Activated CD4-positive, alpha-beta T cell treated with anti-CD3 and anti-CD28 coated beads, Interleukin-2, amount 50 U/mL, for 16 hours (primary cell): ENCODE results near the gene TSNAX.

Source experiments
- DNase-seq: peaks from one replicate; pipeline ENCODE4 v3.0.0-alpha.2; 2020

The TSNAX gene

DNA sequence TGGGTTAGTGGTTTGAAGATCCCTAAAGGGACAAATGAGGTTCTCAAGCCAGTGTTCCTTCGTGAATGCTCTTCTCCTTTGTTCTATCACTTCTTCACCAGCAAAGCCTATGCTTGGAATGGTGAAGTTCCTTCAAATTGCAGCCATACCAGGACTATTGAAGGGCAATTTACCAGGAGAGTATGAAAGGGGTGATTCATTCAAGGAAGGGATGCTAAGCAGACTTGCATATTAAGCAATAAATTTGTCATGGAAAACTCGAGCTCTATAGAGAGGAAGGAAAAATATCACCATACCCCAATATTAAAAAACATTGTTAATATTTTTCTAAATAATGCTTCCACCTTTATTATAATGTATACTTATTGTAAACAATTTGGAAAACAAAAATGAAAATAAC is 9.3 kb upstream of the TSNAX start:
- no peak for DNase-seq

DNA sequence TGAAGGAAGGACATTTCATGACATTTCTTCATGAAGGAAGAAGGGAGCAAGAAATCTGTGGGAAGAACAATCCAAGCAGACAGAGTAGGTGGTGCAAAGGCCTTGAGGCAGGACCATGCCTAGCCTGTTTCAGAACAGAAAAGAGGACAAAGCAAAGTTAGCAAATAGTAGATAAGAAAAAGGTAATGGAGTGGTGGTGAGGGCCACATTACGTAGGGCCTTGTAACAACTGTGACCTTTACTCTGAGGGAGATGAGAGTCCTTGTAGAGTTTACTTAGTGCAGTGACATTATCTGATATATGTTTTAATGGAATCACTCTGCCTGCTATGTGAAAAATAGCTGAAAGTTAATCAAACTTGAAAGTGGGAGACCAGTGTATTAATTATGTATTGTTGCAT is 6.4 kb upstream of the TSNAX start:
- no peak for DNase-seq

- DNase-seq, result no peak
Observed at GRCh38 chr1:231522931-231523642, 5.4 kb upstream of the TSNAX start.

DNA sequence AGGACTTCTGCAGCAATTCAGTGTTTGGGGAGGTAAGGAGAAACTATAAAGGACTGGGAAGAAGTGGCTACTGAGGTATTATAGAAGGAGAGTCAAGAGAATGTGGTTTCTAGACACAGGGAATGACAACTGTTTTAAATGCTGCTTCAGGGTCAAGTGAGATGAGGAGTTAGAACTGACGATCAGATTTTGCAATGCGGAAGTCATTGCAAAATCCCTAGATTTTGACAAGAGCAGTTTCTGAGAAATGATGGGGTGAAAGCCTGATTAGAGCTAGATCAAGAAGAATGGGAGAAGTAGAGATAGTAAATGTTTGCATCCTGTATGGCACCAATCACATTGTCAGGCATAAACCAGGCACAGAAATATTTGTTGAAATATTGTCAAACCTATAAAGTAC is 4.7 kb upstream of the TSNAX start:
- DNase-seq, result no peak

DNA sequence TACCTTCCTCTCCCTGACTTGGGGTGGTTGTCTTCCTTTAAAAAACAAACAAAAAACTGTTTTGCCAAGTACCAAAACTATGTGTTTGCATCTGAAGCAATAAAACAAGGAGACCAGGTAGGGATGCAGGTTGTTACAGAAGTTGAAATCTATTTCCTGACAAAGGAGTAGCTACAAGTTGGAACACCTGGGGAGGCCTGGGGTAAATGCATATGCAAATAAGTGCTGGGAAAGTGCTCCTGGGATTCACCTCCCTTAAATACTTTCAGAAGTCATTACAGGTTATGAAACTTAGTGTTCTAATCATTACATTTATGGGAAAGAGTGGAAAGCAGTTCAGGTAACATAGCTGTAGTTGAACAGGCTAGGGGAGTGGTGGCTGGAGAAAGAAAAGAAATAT is 1.9 kb upstream of the TSNAX start:
- DNase-seq, result no peak

GRCh38 chr1:231527586-231528171 is 790 bp upstream of the TSNAX start:
- DNase-seq, result no peak

DNA sequence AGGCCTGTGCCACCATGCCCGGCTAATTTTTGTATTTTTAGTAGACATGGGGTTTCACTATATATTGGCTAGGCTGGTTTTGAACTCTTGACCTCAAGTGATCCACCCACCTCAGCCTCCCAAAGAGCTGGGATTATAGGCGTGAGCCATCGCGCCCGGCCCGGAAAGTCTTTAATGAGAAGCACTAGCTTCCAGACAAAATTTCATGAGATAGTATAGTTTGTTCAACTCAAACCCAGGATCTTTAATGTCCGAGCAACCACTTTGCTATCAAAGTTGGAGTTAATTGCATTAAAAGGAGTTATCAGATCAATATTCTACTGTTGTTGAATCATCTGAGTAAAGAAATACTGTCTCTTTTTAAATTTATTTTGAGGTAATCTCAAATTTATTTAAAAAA is 4.8 kb downstream of the TSNAX start:
- no peak for DNase-seq

GRCh38 chr1:231534703-231535159 is 6.3 kb downstream of the TSNAX start:
- no peak for DNase-seq

DNA sequence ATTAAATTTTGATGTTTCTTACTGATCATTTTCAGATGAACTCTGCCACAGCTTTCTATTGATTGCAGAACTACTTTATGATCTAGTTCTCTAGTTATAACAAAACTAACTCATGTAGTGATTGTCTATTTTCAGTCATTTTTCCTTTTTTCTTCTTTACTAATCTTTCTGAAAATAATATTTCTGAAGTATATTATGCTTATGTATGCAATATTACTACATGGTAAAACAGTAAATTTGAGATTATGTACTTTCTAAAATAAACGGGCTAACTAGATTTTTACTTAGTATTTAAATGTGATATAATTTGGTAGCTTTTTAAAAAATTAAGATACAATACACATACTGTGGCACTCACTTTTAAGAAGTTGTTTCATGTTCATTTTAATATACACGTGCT is 7.6 kb downstream of the TSNAX start:
- no peak for DNase-seq

DNA sequence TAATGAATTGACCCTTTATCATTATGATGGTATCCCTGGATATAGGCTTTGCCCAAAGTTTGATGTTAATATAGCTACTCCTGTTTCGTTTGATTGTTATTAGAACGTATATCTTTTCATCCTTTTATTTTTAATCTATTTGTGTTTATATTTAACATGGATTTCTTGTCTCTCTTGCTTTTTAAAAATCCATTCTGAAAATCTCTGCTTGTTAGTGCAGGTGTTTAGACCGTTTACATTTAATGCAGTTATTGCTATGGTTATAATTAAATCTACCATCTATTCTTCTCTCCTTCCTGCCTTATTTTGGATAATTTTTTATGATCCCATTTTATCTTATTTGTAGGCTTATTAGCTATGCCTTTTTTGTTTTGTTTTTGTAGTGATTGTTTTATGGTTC is 12.4 kb downstream of the TSNAX start:
- no peak for DNase-seq

GRCh38 chr1:231541842-231542241 is 13.4 kb downstream of the TSNAX start:
- DNase-seq, result no peak

DNA sequence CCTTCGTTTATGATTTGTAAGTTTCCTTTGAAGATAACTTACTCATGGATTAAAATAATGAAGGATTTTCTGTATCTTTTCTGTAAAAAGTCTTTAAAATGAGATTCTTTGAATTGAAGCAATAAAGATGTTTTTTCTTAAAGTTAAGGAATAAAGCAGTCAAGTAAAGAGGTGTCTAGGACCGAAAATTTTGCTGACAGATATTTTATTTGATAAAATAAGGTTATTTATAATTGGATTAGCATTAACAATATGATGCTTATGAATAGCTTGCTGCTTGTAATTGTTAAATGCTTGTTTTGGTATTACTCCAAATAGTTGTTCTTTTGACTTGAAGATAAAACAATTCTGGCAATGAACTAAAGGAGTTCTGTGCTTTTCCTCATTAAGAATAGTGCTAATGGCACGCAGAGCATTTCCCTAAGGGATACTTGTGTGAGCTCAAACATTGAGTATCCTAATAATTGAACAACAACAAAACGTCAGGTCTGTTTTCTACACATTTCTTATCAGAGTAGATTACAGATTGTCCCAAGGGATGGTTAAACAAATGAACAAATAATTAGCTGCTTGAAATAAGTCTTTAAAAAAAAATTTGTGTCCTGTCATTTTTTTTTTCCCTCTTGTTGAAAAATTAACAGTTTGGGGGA is 16.6 kb downstream of the TSNAX start:
- DNase-seq, result no peak

GRCh38 chr1:231546693-231547092 is 18.2 kb downstream of the TSNAX start:
- no peak for DNase-seq

- DNase-seq, result no peak
Observed at GRCh38 chr1:231549733-231550447, 21.4 kb downstream of the TSNAX start.

DNA sequence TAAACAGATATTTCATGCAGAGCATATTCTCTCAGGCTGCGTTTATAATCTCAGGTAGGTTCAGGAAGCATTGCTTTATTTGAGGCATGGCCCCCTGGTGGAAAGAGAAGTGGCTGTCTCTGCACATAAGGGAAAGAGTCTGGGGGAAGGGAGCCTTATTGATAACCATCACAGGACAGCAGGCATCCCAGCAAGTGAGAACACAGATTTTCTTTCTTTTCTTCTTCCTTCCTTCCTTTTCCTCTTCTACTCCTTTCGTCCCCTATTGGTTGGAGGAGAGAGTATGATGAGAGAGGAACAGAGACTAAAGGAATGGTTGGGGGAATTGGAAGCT is 21.9 kb downstream of the TSNAX start:
- DNase-seq, result no peak

DNA sequence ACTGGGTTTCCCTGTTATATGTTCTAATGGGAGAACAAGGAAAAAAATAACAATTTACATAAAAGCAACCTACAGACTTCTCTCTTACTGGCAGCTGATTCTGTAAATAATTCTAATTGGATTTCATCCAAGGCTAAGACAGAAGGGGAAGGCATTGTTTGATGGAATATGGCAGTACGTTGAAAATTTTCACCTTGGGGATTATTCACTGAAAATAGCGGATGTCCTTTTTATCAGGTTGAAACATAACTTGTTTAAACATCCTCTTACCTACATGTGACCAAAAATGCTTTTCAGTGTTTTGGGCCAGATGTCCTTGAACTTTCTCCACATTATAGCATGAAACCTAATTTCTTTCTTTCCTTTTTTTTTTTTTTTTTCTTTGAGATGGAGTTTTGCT is 24.9 kb downstream of the TSNAX start:
- DNase-seq, result no peak

- peak; percentile 36 for DNase-seq
Observed at GRCh38 chr1:231554969-231555368, 26.5 kb downstream of the TSNAX start.

DNA sequence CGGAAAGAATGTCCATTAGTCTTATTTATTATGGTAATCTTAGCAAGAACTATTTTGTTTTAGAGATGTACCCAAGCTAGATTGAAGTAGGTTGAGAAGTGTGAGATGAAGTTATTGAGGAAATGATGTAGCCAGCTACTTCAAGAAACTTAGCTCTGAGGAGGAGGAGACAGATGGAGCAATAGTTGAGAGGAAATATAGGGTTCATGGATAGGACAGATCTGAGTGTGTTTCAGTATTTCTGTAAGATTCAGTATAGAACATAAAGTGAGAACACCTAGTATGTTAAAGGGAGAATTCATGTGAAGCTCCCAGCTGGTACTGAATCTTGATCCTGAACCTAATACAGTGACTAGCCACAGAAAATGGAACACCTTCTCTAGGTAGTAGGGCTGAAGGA is 28.9 kb downstream of the TSNAX start:
- no peak for DNase-seq

- no peak for DNase-seq
Observed at GRCh38 chr1:231557898-231558707, 29.6 kb downstream of the TSNAX start.

DNA sequence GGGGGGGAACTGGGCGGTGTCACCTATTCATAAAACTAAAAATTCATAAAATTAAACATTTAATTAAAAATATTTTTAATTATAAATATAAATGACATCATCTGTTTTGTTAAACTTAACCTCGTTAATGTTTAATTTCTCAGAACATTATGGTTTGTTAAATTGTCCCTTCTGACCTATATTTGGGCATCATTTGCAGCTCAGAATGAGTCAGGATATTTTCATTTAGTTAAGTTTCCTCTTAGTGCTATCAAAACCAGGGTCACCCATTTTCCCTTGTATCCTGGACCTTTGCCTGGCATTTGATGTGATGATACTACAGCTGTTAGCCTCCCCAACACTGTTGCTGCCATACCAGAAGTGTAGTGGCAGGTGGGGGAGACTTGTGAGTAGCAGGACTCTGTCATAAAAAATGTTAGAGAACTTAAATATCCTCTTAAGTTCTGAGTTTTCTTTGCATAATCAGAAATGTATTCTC is 30.3 kb downstream of the TSNAX start:
- DNase-seq, result no peak

DNA sequence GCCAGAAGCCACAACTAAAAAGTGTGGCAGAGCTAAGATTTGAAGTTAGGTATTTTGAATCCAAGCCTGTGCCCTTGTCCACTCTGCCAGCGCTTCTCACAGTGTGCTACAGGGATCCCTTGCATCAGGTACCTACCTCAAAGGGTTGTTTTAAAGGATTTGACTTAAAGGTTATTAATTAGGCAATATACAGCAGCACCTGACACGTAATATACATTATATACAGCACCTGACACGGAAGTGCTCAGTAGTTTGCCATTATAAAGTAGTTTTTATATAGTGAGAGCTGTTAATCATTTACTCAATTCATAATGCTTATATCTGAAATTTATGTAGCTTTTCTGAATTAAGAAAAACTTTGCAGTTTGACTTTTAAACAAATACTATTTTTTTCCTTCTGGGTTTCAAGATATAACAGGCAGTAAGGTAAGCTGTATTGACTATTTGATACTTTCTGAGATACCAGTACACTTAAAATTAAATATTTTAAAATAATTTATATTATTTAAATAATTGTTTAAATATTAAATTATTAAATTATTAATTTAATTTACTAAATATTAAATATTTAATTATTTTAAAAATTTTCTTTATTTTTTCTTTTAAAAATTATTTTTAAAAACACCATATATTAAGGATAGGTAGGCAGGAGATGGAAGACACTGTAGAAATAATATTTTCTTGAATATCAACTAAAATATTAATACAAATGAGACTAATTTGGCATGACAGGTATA is 33.3 kb downstream of the TSNAX start:
- no peak for DNase-seq

DNA sequence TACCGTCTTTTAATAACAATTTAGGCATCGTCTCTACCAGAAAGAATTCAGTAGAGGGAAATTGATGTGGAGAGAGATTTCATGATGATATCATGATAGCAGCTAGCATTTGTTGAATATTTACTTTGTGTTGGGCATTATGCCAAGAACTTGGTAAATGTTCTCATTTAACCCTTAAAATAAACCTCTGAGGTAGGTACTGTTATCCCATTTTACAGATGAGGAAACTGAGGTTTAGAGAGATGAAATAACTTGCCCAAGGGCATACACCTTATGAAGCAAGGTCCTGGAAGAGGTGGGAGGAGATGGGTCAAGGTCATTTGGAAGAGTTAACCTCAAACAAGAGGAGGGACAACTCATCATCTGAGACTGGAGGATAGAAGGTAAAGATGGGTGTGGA is 34.8 kb downstream of the TSNAX start:
- no peak for DNase-seq
